ENCODE measurements around the gene TAF8. TPM values are rescaled to one million over a fixed set of nuclear protein-coding genes. Genes with fewer than 3 reads are reported as not detected.

Gene TAF8
- total and polyA plus RNA-seq, 10 of the 15 experiments (the other 5 are each of a cell fraction or from before 2014, with no cell fraction given) = 11.7 to 30.9 (median 19.9) TPM

DNA sequence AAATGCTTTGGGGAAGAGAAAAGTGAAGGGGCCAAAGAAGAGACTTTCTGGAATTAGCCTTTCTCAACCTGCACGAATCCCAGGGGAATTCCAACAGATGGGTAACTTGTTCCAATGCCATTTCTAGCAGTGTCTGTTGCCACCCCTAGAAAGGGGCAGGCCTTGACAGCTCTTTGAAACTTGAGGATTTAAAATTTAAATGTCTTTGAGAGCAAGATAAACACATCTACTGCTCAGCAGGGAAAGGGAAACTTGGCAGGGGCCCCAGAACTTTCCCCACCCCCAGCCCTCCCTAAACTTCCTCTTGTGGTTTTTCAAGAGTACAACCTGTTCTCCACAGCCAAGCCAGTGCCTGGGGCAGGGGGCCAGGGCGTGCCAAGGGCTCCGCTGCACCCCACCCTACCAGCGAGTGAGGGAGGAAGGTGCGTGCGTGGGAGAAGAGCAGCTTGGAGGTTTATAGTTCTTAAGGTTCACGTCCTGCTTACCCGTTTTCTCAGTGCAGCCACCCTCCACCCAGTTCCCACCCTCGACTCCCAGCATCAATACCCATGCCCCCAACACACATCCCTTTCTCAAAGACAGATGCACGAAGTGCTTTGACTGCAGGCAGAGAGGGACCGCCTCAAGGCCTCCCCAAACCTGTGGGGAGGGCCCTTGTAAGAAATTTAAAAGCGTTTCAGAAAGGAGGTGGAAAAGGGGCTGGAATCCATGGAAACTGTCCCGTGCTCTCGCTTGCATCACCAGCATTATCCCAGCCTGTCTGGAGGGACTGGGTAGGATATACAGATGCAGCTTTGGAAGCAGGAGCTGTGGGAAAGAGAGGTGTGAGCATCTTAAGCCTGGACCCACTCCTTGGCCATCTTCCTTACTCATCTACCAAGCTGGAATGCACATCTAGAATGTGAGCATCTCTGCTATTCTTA is 4.5 kb upstream of the TAF8 start (continued):
- TF ChIP-seq, protein P1, sequence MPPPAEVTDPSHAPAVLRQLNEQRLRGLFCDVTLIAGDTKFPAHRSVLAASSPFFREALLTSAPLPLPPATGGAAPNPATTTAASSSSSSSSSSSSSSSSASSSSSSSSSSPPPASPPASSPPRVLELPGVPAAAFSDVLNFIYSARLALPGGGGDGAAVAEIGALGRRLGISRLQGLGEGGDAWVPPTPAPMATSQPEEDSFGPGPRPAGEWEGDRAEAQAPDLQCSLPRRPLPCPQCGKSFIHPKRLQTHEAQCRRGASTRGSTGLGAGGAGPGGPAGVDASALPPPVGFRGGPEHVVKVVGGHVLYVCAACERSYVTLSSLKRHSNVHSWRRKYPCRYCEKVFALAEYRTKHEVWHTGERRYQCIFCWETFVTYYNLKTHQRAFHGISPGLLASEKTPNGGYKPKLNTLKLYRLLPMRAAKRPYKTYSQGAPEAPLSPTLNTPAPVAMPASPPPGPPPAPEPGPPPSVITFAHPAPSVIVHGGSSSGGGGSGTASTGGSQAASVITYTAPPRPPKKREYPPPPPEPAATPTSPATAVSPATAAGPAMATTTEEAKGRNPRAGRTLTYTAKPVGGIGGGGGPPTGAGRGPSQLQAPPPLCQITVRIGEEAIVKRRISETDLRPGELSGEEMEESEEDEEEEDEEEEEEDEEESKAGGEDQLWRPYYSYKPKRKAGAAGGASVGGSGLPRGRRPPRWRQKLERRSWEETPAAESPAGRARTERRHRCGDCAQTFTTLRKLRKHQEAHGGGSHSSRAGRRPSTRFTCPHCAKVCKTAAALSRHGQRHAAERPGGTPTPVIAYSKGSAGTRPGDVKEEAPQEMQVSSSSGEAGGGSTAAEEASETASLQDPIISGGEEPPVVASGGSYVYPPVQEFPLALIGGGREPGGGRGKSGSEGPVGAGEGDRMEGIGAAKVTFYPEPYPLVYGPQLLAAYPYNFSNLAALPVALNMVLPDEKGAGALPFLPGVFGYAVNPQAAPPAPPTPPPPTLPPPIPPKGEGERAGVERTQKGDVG (CRISPR knock-in tag; IDR thresholded peaks at IDR 0.05) = no peak
- no peak for TF ChIP-seq JUNB (IDR thresholded peaks at IDR 0.05)
- TF ChIP-seq, protein P2, sequence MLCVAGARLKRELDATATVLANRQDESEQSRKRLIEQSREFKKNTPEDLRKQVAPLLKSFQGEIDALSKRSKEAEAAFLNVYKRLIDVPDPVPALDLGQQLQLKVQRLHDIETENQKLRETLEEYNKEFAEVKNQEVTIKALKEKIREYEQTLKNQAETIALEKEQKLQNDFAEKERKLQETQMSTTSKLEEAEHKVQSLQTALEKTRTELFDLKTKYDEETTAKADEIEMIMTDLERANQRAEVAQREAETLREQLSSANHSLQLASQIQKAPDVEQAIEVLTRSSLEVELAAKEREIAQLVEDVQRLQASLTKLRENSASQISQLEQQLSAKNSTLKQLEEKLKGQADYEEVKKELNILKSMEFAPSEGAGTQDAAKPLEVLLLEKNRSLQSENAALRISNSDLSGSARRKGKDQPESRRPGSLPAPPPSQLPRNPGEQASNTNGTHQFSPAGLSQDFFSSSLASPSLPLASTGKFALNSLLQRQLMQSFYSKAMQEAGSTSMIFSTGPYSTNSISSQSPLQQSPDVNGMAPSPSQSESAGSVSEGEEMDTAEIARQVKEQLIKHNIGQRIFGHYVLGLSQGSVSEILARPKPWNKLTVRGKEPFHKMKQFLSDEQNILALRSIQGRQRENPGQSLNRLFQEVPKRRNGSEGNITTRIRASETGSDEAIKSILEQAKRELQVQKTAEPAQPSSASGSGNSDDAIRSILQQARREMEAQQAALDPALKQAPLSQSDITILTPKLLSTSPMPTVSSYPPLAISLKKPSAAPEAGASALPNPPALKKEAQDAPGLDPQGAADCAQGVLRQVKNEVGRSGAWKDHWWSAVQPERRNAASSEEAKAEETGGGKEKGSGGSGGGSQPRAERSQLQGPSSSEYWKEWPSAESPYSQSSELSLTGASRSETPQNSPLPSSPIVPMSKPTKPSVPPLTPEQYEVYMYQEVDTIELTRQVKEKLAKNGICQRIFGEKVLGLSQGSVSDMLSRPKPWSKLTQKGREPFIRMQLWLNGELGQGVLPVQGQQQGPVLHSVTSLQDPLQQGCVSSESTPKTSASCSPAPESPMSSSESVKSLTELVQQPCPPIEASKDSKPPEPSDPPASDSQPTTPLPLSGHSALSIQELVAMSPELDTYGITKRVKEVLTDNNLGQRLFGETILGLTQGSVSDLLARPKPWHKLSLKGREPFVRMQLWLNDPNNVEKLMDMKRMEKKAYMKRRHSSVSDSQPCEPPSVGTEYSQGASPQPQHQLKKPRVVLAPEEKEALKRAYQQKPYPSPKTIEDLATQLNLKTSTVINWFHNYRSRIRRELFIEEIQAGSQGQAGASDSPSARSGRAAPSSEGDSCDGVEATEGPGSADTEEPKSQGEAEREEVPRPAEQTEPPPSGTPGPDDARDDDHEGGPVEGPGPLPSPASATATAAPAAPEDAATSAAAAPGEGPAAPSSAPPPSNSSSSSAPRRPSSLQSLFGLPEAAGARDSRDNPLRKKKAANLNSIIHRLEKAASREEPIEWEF (IDR thresholded peaks at IDR 0.05; ENCODE audit: insufficient replicate concordance, low read depth, low read length) = no peak

Data from GM12878 (cell line).